ELR (cell line): ENCODE measurements around the gene REV3L.

Experiments used
- DNase-seq: peaks from one replicate; pipeline ENCODE4 v3.0.0-alpha.2; 2015; ENCODE audit warnings: low read depth

The REV3L gene

GRCh38 chr6:111423960-111424846 lies 58.8 kb downstream of the REV3L start:
- DNase-seq: peak; percentile 23

- DNase-seq: peak; percentile 66
These were observed 59.9 kb downstream of the REV3L start for GRCh38 chr6:111423055-111423633.

DNA sequence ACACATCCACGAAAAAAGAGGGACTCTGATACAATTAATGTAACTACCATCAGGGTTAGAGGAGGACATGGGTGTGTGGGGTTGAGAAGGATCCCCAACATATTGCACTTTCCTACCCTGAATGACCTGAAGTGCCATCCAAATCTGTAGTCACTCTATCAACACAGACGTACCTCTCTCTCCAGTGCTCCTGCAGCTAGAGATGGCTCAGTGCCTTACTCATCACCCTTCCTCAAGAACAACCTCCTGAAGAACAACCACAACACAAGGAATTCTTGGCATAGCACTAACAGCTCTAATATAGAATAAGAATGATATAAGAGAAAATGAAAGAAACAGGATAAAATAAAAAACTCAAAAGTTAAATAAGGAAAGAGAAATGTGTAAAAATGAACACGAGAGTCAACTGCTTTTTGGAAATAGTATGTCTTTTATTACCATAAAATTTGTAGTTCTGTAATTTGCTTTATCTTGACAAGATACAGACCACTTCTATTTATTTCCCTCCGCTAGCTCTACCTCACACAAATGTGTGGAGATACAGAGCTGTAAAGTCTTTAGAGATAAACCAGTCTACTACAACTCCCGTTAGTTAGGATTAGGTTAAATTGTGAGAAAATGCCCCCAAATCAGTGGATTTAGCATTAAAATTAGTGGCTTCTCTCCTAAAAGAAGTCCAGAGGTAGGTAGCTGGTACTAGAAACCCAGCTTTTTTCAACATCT lies 63.9 kb downstream of the REV3L start:
- peak; percentile 87 for DNase-seq

- DNase-seq: peak; percentile 65
These were observed 65.1 kb downstream of the REV3L start for GRCh38 chr6:111417946-111418345.

- no peak for DNase-seq
These were observed 65.8 kb downstream of the REV3L start for GRCh38 chr6:111417181-111417585.

GRCh38 chr6:111416529-111416928 lies 66.5 kb downstream of the REV3L start:
- DNase-seq: no peak

- DNase-seq: no peak
These were observed 68.6 kb downstream of the REV3L start for GRCh38 chr6:111414373-111414772.

DNA sequence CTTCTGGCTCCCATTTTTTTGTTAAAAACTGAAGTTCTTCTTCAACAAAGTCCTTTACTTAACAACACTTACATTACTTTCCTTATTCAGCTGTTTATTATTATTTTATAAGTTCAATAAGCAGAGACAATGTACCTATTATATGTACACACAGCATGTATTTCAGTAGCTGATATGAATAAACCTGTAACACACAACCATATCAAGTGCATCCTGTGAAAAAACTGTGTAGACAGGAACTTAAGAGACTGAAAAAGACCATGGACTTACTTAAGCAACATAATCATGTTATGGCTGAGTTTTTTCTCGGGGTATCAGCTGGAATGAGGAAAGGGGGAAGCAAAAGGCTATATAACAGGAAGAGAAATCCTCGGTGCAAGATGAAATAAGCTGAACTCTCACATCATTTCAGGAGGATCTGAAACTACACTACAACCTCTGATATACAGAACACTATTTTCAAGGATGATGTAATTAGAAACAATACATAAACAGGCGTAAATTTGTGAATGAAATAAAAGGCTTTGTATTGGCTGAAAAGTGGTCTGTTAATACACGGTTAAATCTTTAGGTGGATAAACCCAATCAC lies 70.9 kb downstream of the REV3L start:
- DNase-seq: no peak

DNA sequence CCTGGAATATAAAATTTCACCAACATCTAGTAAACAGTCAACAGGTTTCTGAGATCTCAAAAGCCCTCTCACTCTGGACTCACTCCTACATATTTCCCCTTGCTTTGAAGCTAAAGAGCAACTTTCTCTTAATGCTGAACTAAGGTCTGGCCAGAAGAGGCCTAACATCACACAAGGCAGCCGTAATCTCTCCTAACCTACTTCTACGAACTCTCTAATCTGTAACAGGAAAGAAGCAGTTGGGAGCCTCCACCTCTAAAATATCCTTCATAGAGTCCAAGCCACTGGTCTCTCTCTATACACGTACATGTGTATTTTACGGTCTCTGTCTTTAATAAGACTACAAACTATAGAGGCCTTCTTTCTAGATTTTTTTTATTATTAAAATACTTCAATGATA lies 72.0 kb downstream of the REV3L start:
- DNase-seq: no peak

DNA sequence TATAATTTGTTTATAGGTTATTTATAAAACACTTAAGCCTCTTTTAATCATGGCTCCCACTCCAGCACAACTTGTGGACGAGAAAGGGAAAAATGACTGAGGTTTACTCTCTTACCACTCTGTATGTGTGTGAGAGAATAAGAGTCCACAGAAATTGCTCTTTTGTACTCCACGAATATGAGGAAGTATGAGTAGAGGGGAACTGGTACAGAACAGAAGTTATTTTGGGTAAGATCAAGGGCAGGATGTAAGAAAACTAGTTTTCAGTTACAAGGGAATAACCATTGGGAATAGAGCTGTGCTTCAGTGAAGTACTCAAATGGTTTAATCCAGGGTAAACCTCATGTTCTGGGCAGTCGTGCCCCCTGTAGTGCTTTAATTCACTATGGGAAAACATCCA lies 72.6 kb downstream of the REV3L start:
- no peak for DNase-seq

DNA sequence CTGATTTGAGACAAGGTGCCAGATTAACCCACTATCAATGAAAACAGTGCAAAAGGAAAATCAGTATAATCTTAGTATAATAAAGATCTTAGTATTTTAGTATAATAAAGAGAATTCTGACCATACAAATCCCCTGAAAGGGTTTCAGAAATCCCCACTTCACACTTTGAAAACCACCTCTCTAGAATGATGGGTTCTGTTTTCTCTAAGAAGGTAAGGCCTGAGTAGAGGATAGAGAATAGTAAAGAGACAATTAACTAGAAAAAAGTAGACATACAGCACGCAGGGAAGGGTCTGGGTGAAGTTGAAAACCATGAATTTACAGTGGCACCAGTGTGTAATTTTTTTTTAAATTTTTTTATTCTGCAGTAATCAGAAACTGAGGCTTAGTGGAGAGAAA lies 73.6 kb downstream of the REV3L start:
- DNase-seq: no peak

DNA sequence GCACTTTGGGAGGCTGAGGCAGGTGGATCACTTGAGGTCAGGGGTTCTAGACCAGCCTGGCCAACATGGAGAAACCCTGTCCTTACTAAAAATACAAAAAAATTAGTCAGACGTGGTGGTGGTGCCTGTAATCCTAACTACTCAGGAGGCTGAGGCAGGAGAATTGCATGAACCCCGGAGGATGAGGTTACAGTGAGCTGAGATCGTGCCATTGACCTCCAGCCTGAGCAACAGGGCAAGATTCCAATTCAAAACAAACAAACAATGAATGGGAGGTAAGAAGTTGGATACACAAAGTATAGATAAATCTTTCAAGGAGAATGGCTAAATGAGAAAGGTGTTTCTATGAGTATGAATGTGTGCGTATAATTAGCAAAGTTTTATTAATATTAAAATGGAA lies 75.3 kb downstream of the REV3L start:
- DNase-seq: no peak

GRCh38 chr6:111406200-111406721 lies 76.8 kb downstream of the REV3L start:
- no peak for DNase-seq

- no peak for DNase-seq
These were observed 79.6 kb downstream of the REV3L start for GRCh38 chr6:111403388-111403787.

GRCh38 chr6:111399626-111400025 lies 83.4 kb downstream of the REV3L start:
- DNase-seq: no peak

GRCh38 chr6:111388681-111389080 lies 94.3 kb downstream of the REV3L start:
- no peak for DNase-seq

DNA sequence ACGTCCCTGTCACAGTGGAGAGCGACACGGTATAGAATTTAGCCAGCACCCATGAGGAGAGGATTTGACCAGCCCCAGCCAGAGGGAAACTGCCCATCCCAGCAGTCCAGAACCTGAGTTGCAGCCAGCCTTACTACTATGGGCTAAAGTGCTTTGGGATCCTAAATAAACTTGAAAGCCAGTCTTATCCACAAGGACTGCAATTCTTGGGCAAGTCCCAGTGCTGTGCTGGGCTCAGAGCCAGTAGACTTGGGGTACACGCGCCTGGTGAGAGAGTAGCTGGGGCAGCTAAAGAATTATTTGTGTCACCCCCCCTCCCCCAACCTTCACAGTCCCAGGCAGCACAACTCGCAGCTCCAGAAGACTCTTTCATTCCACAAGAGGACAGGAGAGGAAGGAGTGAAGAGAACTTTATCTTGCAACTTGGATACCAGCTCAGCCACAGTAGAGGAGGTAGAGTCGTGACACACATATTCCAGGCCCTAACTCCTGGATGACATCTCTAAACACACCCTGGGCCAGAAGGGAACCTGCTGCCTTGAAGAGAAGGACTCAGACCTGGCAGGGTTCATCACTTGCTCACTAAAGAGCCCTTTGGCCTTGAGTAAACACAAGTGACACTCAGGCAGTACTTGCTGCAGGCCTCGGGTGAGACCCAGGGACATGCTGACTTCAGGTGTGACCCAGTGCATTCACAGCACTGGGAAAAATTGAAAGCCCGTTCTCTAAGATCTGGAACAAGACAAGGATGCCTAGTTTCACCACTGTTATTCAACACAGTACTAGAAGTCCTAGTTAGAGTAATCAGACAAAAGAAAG lies 100.3 kb downstream of the REV3L start:
- DNase-seq: no peak

GRCh38 chr6:111381728-111382127 lies 101.3 kb downstream of the REV3L start:
- DNase-seq: no peak

- DNase-seq: peak; percentile 22
These were observed 101.9 kb downstream of the REV3L start for GRCh38 chr6:111381123-111381522.

GRCh38 chr6:111379831-111380230 lies 103.2 kb downstream of the REV3L start:
- DNase-seq: no peak

GRCh38 chr6:111379302-111379701 lies 103.7 kb downstream of the REV3L start:
- DNase-seq: no peak
